Frontal cortex (tissue), 4 donors: Measurements from ENCODE around the gene NTRK1. TPM values are rescaled to one million over a fixed set of nuclear protein-coding genes. Genes with fewer than 3 reads are reported as not detected.

ENCODE experiments used
- DNase-seq, 2 donors: peaks; one replicate each; pipeline ENCODE4 v3.0.0; 2012; ENCODE audit warnings: low spot score in 2 of 2
- FAIRE-seq: peaks from 2 replicates; lab custom pipeline; 2012; peaks lifted over from hg19 to GRCh38; lab: Jason Lieb, UNC
- total RNA-seq: library from RNA; depleted of rRNA; stranded (reverse); fragments of >200 nt; gene quantifications from one replicate; pipeline ENCODE4 v1.2.3, GENCODE V29; 2014
- donor health status: control.
- donor health status: control.
- donor health status: control.

Gene NTRK1
- total RNA-seq, 1 donor from 2014 or later = 0.41 TPM

GRCh38 chr1:156852418-156852874 lies 8.2 kb upstream of the NTRK1 start:
- FAIRE-seq = no peak
- peak in 1 of 2 donors; percentile 65 for DNase-seq

- DNase-seq = no peak
- FAIRE-seq = no peak
These were observed 6.9 kb upstream of the NTRK1 start for GRCh38 chr1:156853761-156854160.

- DNase-seq (no peak), FAIRE-seq (no peak)
These were observed 6.0 kb upstream of the NTRK1 start for GRCh38 chr1:156854634-156855033.

- FAIRE-seq (no peak), DNase-seq (no peak)
These were observed 4.3 kb upstream of the NTRK1 start for GRCh38 chr1:156856282-156856785.

GRCh38 chr1:156857532-156857931 lies 3.1 kb upstream of the NTRK1 start:
- FAIRE-seq (no peak), DNase-seq (no peak)

GRCh38 chr1:156858555-156858956 lies 2.1 kb upstream of the NTRK1 start:
- no peak for FAIRE-seq

GRCh38 chr1:156858959-156859522 lies 1.6 kb upstream of the NTRK1 start, which contains the start of gene INSRR:
Gene INSRR, minus strand, starts transcription at chr1:156859117. Its CDS starts 496 bp downstream, at chr1:156858621.
- FAIRE-seq = no peak

More at GRCh38 chr1:156858555-156858956, 2.1 kb upstream of the NTRK1 start:
- DNase-seq = no peak

GRCh38 chr1:156859523-156860112 lies 1.0 kb upstream of the NTRK1 start:
- peak; percentile 42 to 51 for DNase-seq

More at GRCh38 chr1:156858959-156859522, 1.6 kb upstream of the NTRK1 start, which contains the start of gene INSRR:
- DNase-seq = no peak

GRCh38 chr1:156860113-156860627 lies 495 bp upstream of the NTRK1 start:
- peak; percentile 80 to 82 for DNase-seq
- no peak for FAIRE-seq

More at GRCh38 chr1:156859523-156860112, 1.0 kb upstream of the NTRK1 start:
- no peak for FAIRE-seq

GRCh38 chr1:156862584-156862983 lies 1.9 kb downstream of the NTRK1 start:
- no peak for FAIRE-seq

GRCh38 chr1:156862997-156863599 lies 2.4 kb downstream of the NTRK1 start:
- DNase-seq (no peak), FAIRE-seq (no peak)

More at GRCh38 chr1:156862584-156862983, 1.9 kb downstream of the NTRK1 start:
- DNase-seq = no peak

- FAIRE-seq = no peak
- no peak for DNase-seq
These were observed 3.0 kb downstream of the NTRK1 start for GRCh38 chr1:156863631-156864030.

GRCh38 chr1:156864796-156865195 lies 4.1 kb downstream of the NTRK1 start:
- no peak for DNase-seq
- no peak for FAIRE-seq

GRCh38 chr1:156865258-156865657 lies 4.6 kb downstream of the NTRK1 start:
- DNase-seq (no peak), FAIRE-seq (no peak)

GRCh38 chr1:156865865-156866248 lies 5.2 kb downstream of the NTRK1 start:
- FAIRE-seq (no peak), DNase-seq (no peak)

GRCh38 chr1:156866249-156866909 lies 5.7 kb downstream of the NTRK1 start:
- DNase-seq (no peak), FAIRE-seq (no peak)

GRCh38 chr1:156868341-156868740 lies 7.7 kb downstream of the NTRK1 start:
- FAIRE-seq = no peak
- no peak for DNase-seq

- DNase-seq (no peak), FAIRE-seq (no peak)
These were observed 8.8 kb downstream of the NTRK1 start for GRCh38 chr1:156869455-156869854.

GRCh38 chr1:156873659-156874058 lies 13.0 kb downstream of the NTRK1 start:
- FAIRE-seq = no peak
- no peak for DNase-seq

GRCh38 chr1:156874142-156874541 lies 13.5 kb downstream of the NTRK1 start:
- FAIRE-seq (no peak), DNase-seq (no peak)
